ENCODE data around the gene MYLIP. TPM values are rescaled to one million over a fixed set of nuclear protein-coding genes. Genes with fewer than 3 reads are reported as not detected.
"Not testable (repeated sequence)": the region's sequence is repeated elsewhere in the genome, so short reads cannot be mapped to it uniquely, and the experiment has no call there.

MYLIP gene
- total RNA-seq, 2 donors from 2014 or later = 11.3 to 24.0 TPM

DNA sequence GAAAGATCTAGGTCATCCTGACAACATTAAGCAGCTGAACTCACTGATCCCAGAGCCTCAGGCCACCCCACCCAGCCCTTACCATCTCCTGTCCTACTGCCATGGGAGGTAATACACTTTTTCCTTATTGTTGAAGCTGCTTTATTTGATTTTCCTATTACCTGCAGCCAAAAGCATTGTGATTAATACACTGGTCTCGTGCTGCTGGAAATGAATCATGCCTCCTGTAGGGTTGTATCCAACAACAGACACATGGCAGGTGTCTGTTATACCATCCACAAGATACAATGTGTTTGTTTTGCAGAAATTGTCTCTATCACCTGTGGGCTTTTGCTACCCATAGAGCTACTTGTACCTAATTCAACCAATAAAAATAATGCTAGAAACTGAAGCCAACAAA lies 34.2 kb downstream of the MYLIP start:
- intact Hi-C loops (cut with DNase I) = no loop called here
- ATAC-seq = no peak
- DNase-seq = no peak

DNA sequence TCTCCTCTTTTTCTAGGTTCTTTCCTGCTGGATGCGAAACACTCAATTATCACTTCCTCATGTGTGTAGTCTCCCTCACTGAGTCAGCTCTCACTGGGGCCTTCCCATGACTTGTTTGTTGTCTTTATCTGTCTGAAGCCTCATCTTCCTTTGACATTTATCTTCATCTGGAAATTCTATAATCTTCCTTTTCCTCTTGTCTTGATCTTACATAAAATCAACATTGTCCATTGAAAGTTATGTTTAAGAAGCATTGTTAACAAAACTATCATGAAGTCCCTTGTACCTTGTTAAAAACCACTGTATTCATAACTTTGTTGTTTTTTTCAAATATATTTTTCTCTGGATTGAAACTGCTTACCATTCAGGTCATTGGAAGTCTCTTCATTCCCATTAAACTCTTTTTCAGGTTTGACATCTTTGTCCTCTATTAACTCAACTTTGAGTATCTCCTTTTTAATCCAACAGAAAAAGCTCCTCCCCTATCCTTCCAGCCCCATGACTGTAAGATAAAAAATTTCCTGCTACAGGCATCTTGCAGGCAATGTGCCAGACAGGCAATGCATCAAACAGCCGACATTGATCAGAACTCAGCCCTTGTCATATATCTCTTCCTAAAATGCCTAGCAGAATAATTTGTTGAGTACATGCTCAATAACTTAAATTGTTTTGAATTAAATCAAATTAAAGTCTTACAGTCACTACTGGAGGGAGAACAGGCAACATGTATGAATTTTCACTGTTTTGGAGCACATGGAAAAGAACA lies 34.8 kb downstream of the MYLIP start:
- ATAC-seq (peak in 1 of 2 donors; percentile 21), DNase-seq (no peak)
- intact Hi-C loops (cut with DNase I) = no loop called here

DNA sequence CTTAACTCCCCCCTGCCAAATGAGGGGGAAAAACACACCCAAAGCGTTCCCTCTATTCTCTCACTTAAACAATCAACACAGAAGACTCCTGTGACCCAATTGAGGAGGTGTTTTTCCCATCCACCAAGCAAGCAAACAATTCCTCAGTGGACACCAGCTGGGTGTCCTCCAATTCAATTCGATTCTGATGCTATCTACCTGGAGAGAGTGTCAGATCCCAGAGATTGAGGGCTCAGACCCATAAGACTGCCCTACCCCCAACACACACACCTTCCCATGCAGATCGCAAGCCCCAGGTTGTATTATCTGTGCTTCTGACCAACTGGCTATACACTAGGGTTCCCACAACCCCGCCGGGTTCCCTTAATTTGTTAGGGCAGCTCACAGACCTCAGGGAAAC lies 36.8 kb downstream of the MYLIP start:
- intact Hi-C loops (cut with DNase I) = no loop called here
- ATAC-seq (no peak), DNase-seq (no peak)

DNA sequence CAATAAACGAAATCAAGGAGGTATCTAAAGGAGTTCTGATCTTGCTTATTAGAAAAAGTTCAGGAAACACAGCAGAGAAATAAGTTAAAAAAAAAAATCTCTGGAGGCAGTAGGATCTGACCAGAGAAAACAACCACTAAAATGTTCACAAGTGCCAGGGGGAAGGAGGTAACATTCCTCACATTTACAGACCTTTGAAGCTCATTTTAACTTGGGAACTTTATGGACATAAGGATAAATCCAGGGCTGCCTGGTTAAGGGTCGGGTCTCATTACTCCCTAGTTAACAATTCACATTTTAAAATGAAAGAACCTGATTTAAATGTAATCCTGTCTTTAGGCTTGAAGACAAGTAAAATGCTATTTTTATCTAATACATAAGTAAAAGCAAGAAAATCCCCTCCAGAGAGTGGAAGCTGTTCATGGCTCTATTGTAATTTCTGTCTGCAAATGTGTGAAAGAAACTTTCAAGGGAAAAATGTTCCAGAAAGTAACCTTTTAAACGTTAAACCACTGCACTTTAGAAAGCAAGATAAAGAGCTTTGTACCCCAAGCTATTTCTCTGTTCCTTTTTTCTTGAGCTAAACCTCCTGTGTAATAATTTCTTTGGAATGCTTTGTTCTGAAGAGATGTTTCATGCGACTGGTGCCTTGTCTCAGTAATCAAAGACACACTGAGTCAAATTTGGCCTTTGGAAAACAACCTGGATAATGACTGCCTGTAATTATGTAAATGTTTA lies 38.2 kb downstream of the MYLIP start:
- intact Hi-C loops (cut with DNase I) = no loop called here
- ATAC-seq (no peak), DNase-seq (no peak)

DNA sequence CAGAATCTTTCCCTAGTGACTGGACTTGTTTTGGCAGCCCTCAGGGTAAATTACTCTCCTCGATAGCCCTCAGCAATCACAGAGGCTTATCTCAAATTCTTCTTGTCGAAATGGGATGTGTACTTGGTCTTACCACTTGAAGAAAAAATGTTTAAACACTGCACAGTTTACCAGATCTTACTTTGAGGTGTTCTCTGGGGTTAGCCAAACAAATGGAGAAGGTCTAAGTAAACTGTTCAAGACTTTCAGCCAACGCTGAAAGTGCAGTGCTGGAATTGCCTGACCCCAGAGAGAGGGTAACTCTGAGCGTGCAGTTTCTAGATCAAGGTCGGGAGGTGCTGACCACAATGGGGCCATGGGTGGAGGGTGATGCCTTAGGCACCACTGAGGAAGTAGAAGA lies 39.2 kb downstream of the MYLIP start:
- no peak for DNase-seq
- peak in 1 of 2 donors; percentile 31 for ATAC-seq
- intact Hi-C loops (cut with DNase I) = no loop called here

DNA sequence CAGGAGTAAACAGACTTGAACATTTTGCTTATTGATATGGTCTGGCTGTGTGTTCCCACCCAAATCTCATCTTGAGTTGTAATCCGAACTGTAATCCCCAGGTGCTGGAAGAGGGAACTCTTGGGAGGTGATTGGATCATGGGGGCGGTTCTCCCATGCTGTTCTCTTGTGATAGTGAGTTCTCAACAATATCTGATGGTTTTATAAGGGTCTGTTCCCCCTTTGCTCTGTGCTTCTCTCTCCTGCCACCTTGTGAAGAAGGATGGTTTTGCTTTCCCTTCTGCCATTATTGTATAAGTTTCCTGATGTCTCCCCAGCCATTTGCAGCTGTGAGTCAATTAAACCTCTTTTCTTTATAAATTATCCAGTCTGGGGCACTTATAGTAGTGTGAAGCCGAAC lies 40.0 kb downstream of the MYLIP start:
- intact Hi-C loops (cut with DNase I) = no loop called here
- DNase-seq (no peak), ATAC-seq (peak in 1 of 2 donors; percentile 35)

DNA sequence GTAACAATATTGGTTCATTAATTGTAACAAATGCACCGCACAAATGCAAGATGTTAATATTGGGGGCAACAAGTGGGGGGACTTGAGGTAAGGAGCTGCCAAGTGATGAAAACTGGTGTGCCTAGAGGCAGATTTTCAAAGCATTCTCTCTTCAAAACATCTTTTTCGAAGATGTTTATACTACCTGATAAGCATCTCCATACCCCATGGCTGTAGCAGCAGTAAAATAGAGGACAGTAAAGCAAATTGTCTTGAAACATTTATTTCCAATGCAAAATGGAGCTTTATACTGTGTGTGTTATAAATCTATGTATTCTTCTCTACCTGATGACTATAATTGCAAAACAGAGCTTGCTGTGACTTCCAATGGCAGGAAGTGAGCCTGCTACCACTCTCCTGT lies 42.5 kb downstream of the MYLIP start:
- intact Hi-C loops (cut with DNase I) = no loop called here
- ATAC-seq (no peak), DNase-seq (no peak)

DNA sequence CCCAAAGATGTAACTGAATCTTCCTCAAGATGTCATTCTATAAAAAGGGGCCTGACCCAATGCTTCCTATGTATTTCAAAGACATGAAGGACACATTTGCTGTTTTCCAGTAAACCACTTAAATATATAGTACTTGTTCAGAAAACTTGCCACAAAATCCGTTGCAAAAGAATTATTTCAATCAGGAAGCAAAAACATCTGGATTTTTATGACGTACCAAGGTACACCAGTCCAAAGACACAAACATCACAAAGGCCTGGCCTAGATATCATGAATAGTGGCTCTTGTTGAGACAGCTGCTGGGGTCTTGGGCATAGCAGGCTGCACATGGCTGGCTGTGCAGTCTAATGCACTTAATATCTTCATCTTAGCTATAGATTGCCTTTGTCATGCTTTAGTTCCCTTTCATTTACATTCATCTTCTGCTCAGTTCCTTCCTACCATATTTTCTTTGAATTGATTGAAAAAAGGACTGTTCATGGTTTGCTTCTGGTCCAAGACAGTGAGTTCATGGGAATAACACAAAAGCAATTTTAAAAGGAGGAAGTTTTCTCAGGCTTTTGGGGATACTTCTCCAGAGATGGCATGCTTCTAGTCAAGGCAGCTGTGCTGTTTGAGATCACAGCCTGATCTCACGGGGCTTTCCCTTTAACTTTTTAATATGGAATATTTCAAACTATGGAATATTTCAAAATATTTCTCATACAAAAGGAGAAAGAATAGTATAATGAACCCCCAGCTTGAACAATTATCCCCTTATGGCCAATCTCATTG lies 44.5 kb downstream of the MYLIP start:
- ATAC-seq (no peak), DNase-seq (no peak)
- intact Hi-C loops (cut with DNase I) = no loop called here

DNA sequence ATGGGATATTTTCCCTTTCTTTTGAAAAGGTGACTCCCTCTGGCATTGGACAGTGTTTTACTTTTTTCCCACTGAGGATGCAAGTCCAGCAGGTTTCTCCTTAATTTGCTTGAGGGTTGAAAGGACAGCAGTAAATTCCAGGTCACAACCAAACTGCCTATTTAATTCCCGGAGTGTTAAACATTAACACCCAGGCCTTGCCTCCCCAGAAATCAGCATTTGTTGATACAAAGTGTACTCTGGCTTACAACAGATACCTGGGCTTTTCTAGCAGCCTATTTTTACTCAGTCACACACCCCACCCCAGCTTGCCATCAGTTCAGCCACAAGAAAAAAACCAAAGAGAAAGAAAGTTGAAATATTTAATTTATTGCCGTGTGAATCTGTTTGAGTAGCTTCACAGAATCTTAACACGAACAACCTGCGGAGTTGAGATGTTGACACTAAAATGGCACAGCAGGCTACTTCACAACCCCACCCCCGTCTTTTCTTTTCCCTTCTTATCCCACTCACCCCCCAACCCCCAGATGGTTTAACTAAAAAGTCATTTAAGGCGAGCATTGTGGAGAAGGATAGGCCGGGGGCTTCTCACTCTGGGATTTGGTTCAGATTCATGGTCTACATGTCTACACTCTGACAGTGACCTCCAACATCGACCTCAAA lies 45.7 kb downstream of the MYLIP start:
- DNase-seq (no peak), ATAC-seq (no peak)
- intact Hi-C loops (cut with DNase I) = no loop called here

DNA sequence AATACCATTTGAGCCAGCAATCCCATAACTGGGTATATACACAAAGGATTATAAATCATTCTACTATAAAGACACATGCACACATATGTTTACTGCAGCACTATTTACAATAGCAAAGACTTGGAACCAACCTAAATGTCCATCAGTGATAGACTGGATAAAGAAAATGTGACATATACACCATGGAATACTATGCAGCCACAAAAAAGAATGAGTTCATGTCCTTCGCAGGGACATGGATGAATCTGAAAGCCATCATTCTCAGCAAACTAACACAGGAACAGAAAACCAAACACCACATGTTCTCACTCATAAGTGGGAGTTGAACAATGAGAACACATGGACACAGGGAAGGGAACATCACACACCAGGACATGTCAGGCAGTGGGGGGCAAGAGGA lies 47.7 kb downstream of the MYLIP start:
- DNase-seq; ATAC-seq; intact Hi-C loops (cut with DNase I): not testable (repeated sequence)

DNA sequence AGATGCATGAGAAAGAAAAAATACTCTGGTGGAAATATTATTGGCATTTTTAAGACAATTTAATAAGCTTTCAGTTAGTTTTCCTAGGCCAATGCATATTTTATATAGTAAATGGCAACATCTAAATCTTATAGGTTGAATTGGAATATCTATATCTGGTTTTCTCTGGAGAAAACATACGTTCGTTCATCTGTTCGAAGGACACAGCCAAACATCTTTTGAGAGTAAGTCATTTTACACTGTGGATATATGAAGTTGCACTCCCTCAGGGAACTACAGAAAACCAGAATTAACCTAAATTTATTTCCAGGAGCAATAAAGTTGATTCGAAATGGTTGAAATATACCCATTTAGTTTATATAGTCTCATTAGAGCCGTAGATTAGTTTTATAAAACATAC lies 49.0 kb downstream of the MYLIP start:
- DNase-seq (no peak), ATAC-seq (no peak)
- intact Hi-C loops (cut with DNase I) = no loop called here

DNA sequence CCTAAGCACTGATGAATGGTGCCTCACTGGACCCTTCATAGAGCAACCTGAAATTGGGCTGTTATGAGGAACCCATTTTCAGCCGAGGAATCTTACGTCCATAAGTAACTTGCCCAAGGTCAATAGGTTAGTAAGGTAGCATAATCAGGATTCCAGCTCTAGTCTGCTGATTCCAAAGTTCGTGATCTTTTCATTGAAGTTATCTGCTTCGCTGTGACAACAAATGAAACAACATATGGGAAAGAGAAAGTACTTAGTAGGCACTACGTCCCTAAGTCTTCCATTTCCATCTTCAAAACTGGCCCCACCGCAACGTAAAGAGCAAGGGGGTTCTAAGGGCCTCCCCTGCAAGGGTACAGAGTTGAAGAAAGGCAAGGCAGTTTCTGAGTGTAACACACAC lies 49.5 kb downstream of the MYLIP start:
- DNase-seq (no peak), ATAC-seq (no peak)
- intact Hi-C loops (cut with DNase I) = no loop called here

DNA sequence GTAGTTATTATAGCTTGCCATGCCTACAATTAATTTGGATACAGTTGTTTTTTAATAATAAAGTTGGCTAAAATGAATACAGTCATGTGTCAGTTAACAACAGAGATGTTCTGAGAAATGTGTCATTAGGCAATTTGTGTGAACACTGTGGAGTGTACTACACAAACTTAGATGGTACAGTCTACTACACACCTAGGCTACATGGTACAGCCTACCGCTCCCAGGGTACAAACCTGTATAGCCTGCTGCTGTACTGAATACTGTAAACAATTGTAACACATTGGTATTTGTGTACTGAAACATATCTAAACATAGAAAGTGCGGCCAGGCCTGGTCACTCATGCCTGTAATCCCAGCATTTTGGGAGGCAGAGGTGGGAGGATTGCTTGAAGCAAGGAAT lies 50.2 kb downstream of the MYLIP start:
- intact Hi-C loops (cut with DNase I) = no loop called here
- DNase-seq = no peak
- ATAC-seq = no peak

DNA sequence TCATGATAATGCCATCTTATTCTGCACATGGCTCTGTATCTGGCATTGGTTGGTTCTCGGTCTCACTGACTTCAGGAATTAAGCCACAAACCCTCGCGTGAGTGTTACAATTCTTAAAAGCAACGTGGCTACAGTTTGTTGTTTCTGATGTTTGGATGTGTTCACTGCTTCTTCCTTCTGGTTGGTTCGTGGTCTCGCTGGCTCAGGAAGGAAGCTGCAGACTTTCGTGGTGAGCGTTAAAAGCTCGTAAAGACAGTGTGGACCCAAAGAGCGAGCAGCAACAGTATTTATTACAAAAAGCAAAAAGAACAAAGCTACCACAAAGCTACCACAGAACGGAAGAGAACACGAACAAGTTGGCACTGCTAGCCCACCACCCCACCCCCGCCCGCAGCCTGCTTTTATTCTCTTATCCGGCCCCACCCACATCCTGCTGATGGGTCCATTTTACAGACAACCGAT lies 51.1 kb downstream of the MYLIP start:
- intact Hi-C loops (cut with DNase I) = no loop called here
- ATAC-seq (peak in 1 of 2 donors; percentile 8), DNase-seq (no peak)

DNA sequence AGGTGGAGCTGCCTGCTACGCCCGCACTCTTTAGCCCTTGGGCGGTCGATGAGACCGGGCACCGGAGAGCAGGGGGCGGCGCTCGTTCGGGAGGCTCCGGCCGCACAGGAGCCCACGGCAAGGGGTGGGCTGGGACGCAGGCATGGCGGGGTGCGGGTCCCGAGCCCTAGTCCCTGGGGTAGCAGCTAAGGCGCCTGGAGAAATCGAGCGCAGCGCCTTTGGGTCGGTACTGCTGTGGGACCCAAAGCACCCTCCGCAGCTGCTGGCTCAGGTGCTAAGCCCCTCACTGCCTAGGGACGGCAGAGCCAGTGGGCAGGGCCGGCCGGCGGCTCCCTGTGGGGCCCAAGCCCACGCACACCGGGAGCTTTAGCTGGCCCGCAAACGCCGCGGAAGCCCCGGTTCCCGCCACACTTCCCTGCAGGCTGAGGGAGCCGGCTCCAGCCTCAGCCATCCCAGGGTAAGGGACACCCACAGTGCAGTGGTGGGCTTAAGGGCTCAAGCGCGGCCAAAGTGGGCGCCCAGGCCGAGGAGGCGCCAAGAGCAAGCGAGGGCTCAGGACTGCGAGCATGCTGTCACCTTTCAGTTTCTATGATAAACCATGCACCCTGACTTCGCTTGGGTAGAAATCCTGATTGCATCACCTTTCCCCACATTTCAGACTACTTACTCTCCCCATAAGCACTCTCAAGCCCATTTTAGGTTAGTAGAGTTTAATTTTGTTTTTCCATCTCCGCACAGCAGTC lies 52.0 kb downstream of the MYLIP start:
- DNase-seq (no peak), ATAC-seq (no peak)
- intact Hi-C loops (cut with DNase I) = no loop called here

DNA sequence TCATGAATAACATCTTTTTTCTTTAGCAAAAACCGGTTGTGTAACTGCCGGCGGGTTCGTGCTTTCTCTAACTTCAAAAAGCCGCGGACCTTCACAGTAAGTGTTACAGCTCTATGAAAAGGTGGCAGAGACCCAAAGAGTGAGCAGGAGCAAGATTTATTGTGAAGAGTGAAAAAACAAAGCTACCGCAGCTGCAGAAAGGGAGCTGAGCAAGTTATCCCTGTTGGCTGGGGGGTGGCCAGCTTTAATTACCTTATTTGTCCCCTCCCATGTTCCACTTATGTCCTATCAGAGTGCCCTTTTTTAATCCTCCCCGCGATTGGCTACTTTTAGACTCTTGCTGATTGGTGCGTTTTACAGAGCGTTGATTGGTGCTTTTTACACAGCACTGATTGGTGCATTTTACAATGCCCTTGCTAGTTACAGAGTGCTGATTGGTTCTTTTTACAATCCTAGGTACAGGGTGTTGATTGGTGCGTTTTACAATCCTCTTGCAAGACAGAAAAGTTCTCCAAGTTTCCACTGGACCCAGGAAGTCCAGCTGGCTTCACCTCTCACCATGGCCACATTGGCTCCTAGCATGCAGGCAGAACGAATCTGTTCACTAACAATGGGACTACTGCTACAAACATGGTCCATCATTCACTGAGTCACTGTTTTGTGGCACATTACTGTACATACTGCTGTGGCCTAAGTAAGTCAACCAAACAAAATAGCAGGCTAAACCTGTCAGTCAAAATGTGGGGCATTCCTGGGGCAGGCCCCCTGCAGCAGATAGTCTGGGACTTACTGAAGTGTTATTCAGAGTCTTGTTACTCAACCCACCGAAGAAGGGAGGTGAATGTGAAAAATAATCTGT lies 52.8 kb downstream of the MYLIP start:
- DNase-seq (no peak), ATAC-seq (no peak)
- intact Hi-C loops (cut with DNase I) = loop anchor here in 1 of 2 donors (2.0 kb wide), 1 partner anchor 491 kb away; no protein-coding TSS in a partner anchor

DNA sequence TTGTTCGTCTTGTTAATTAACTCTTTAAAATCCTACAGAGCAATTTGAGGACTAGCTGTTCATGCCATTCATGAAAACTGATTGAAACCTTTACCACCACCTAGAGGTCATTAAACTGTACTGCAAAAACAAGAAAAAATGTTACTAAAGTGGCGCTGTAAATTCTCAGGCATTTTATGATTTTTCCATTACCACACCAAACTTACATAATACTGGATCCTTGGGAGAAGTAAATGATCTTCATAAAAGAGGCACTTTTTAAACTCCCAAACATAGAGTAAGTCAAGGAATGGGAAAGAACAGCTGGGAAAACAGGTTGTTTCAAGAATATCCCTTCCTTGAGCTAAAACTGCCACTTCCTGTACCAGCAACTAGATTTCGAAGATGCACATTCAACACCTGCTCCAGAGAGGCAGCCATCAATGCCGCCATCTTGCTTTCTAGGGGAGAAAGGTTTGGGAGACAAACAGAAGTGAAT lies 54.3 kb downstream of the MYLIP start:
- intact Hi-C loops (cut with DNase I) = loop anchor here (1.0 to 2.0 kb wide), 2 partner anchors 492 kb away; no protein-coding TSS in a partner anchor
- DNase-seq (no peak), ATAC-seq (peak; percentile 51 to 53)

DNA sequence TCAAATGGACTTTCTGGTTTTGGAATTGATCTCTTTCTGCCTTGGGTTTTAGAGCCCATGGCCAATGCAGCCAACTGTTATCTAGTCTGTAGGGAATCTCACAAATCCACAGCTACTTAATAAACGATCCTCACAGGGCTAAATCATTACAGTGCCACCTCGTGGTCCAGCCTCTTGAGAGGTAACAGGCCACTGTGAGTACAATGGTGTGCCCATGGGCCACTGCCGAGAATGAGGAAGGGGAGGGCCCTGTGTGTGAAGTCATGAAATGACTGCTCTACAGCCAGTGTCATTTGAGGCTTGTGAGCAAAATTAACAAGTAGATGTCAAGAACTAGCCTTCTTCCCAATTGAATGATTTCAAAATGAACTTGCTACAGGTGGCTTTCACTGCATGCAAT lies 55.2 kb downstream of the MYLIP start:
- no peak for DNase-seq

More for the DNA sequence above, 55.2 kb downstream of the MYLIP start:
- peak; percentile 44 to 61 for ATAC-seq
- intact Hi-C loops (cut with DNase I) = no loop called here
